OCI-LY7 (cell line): Measurements from ENCODE around the gene UNC13B. TPM values are rescaled to one million over a fixed set of nuclear protein-coding genes. Genes with fewer than 3 reads are reported as not detected.

Experiments used
- BruUV-seq: library from RNA; stranded (reverse); fragments of 400-500 nt; replicated peaks from 2 replicates; lab custom pipeline; 2021; lab: Mats Ljungman, UMichigan
- CTCF ChIA-PET: fragments of 300-600 bp; sonication (Branson Sonifier 250); formaldehyde crosslinking; loops from one replicate; lab custom pipeline; 2022; ENCODE audit warnings: antibody characterized with exemption; ENCODE audit not compliant: unreplicated experiment; lab: Charles Lee
- POLR2A ChIA-PET: fragments of 300-600 bp; sonication (Branson Sonifier 250); formaldehyde crosslinking; loops from one replicate; lab custom pipeline; 2022; ENCODE audit warnings: antibody characterized with exemption; lab: Charles Lee
- DNase-seq: peaks from one replicate; pipeline ENCODE4 v3.0.0-alpha.2; 2015; ENCODE audit warnings: low spot score
- H2AFZ ChIP-seq: fragments of 200-600 bp; sonication (generic), shearing (Covaris generic); 2 replicates; pipeline ENCODE4 v1.6.1; 2014; ENCODE audit warnings: mild to moderate bottlenecking, antibody characterized with exemption, low read length, moderate library complexity
- H3K27ac ChIP-seq: fragments of 200-600 bp; sonication (generic); 2 replicates; pipeline ENCODE4 v1.5.1; 2014; ENCODE audit warnings: mixed run types, low read depth, mild to moderate bottlenecking, moderate library complexity, low read length, inconsistent platforms; ENCODE audit not compliant: poor library complexity, severe bottlenecking
- H3K36me3 ChIP-seq: fragments of 200-600 bp; sonication (generic); 2 replicates; pipeline ENCODE4 v1.6.1; 2014; ENCODE audit warnings: mild to moderate bottlenecking, antibody characterized with exemption, low read length, moderate library complexity, mixed read lengths; ENCODE audit not compliant: insufficient read depth
- H3K4me1 ChIP-seq: fragments of 200-600 bp; sonication (generic); 2 replicates; pipeline ENCODE4 v1.5.1; 2014; ENCODE audit warnings: mild to moderate bottlenecking, low read length; ENCODE audit not compliant: insufficient read depth, poor library complexity, severe bottlenecking
- H3K4me2 ChIP-seq: fragments of 200-600 bp; sonication (generic); 2 replicates; pipeline ENCODE4 v1.6.1; 2014; ENCODE audit warnings: mild to moderate bottlenecking, low read length
- H3K4me3 ChIP-seq: fragments of 200-600 bp; sonication (generic); 2 replicates; pipeline ENCODE4 v1.5.1; 2014; ENCODE audit warnings: mild to moderate bottlenecking, low read depth, low read length; ENCODE audit not compliant: poor library complexity, severe bottlenecking
- H3K79me2 ChIP-seq: fragments of 200-600 bp; sonication (generic); 2 replicates; pipeline ENCODE4 v1.6.1; 2016; ENCODE audit warnings: low read depth, mild to moderate bottlenecking, low read length, moderate library complexity, mixed read lengths; ENCODE audit not compliant: insufficient read depth
- H3K9me2 ChIP-seq: fragments of 200-600 bp; sonication (generic); 2 replicates; pipeline ENCODE4 v1.6.1; 2016; ENCODE audit warnings: mild to moderate bottlenecking, low read length, mixed read lengths; ENCODE audit not compliant: insufficient read depth
- H3K9me3 ChIP-seq: fragments of 200-600 bp; sonication (generic); 2 replicates; pipeline ENCODE4 v1.6.1; 2014; ENCODE audit warnings: mild to moderate bottlenecking, mixed run types, low read length, mixed read lengths
- H4K20me1 ChIP-seq: fragments of 200-600 bp; sonication (generic); 2 replicates; pipeline ENCODE4 v1.6.1; 2014; ENCODE audit warnings: mild to moderate bottlenecking, antibody characterized with exemption, low read length, moderate library complexity, mixed read lengths; ENCODE audit not compliant: insufficient read depth
- EZH2phosphoT487 ChIP-seq: fragments of 200-600 bp; sonication (generic); IDR thresholded peaks from 2 replicates; pipeline ENCODE4 v1.6.1; 2018; ENCODE audit warnings: low read depth, borderline replicate concordance, mild to moderate bottlenecking, mixed run types, antibody characterized with exemption, low read length, moderate library complexity, mixed read lengths
- intact Hi-C: fragments of 100-400 bp; cut with micrococcal nuclease; formaldehyde crosslinking; loops from one replicate; pipeline ENCODE4 v1.10.0; 2022; ENCODE audit not compliant: unreplicated experiment
- total RNA-seq, 2 experiments: library from RNA; depleted of rRNA in 1 of 2; stranded (reverse); fragments of >200 nt in 1 of 2; shearing (Covaris generic) in 1 of 2; gene quantifications; 2 replicates each; pipeline ENCODE4 v1.2.3, GENCODE V29; 2014 to 2022
- TF ChIP-seq, protein P1 (sequence below): fragments of 200-600 bp; sonication (generic); conservative IDR thresholded peaks from 2 replicates; pipeline ENCODE4 v1.5.1; 2014; ENCODE audit warnings: mild to moderate bottlenecking, antibody characterized with exemption, low read length, moderate library complexity, mixed read lengths

Gene UNC13B
- total RNA-seq, 2 experiments from 2014 or later: 1.7 to 5.8 TPM

DNA sequence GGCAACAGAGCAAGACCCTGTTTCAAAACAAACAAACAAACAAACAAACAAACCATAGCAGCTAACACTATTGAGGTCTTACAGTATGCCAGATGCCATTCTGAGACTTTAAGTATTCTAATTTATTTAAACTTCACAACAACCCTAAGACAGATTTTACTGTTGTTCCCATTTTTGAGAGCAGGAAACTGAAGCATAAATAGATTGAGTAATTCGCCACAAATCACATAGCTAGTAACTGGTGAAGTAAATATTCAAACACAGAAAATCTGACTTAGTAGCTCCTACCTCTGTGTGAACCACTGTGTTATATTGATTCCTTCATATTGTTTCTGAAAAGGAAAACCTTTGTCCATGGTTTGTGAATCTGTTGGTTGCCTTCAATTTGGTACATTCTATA is 98.4 kb downstream of the UNC13B start:
- ChIA-PET CTCF (no interaction called here), POLR2A (interaction anchor here (0.5 kb wide), 1 partner anchor 251 kb away, joined by 3 read pairs; no protein-coding TSS in a partner anchor)
- Histone ChIP-seq H3K9me3 (no peaks in the 10 kb centered on the region), H2AFZ (no peak overlapping the region), H3K4me3 (no peak overlapping the region), H3K4me1 (no peaks in the 10 kb centered on the region), H3K9me2 (no peaks in the 10 kb centered on the region), H3K27ac (no peak overlapping the region), H3K4me2 (no peak overlapping the region), H3K36me3 (no peaks in the 10 kb centered on the region), H4K20me1 (no peaks in the 10 kb centered on the region), H3K79me2 (no peaks in the 10 kb centered on the region)
- no peak for DNase-seq
- no peak for TF ChIP-seq EZH2phosphoT487
- TF ChIP-seq, protein P1, sequence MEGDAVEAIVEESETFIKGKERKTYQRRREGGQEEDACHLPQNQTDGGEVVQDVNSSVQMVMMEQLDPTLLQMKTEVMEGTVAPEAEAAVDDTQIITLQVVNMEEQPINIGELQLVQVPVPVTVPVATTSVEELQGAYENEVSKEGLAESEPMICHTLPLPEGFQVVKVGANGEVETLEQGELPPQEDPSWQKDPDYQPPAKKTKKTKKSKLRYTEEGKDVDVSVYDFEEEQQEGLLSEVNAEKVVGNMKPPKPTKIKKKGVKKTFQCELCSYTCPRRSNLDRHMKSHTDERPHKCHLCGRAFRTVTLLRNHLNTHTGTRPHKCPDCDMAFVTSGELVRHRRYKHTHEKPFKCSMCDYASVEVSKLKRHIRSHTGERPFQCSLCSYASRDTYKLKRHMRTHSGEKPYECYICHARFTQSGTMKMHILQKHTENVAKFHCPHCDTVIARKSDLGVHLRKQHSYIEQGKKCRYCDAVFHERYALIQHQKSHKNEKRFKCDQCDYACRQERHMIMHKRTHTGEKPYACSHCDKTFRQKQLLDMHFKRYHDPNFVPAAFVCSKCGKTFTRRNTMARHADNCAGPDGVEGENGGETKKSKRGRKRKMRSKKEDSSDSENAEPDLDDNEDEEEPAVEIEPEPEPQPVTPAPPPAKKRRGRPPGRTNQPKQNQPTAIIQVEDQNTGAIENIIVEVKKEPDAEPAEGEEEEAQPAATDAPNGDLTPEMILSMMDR: no peak
- intact Hi-C loops: loop anchor here (10.0 kb wide), 1 partner anchor 215 kb away; no protein-coding TSS in a partner anchor
- no TSS peak for BruUV-seq

DNA sequence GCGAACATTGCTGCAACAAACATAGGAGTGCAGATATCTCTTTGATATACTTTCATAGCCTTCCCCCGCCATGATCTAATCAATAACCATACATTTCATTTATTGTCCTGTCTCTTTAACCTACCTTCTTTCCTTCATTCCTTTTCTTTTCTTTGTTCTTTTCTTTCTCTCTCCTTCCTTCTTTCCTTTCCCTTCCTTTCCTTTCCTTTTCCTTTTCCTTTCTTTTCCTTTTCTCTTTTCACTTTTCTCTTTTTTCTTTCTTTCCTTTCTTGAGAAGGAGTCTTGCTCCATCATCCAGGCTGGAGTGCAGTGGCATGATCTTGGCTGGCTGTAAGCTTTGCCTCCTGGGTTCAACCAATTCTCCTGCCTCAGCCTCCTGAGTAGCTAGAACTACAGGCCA is 100.3 kb downstream of the UNC13B start:
- CTCF ChIA-PET: no interaction called here
- intact Hi-C loops: loop anchor here (10.0 kb wide), 1 partner anchor 213 kb away; no protein-coding TSS in a partner anchor

DNA sequence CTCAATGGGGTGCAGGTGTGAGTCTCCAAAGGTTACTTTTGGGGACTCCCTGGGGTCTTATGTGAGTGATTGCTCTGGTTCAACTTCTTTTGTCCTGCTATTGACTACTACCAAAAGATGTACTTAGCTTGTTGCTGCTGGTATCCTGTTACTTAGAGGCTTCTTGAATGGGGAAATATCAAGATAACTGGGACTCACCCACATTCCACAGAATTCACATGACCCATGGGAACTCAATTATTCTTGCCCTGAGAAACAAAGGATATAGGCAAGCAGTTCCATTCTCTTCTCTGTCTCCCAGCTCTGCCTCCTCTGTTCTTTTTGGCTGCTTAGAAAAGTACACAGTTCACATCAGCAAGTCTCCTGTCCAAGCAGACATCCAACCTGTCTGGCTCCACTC is 105.9 kb downstream of the UNC13B start:
- POLR2A ChIA-PET: no interaction called here
- no TSS peak for BruUV-seq
- Histone ChIP-seq H3K4me2 (no peak overlapping the region), H3K36me3 (no peaks in the 10 kb centered on the region), H3K27ac (no peak overlapping the region), H3K4me3 (no peak overlapping the region), H3K9me3 (no peaks in the 10 kb centered on the region), H3K79me2 (no peaks in the 10 kb centered on the region), H2AFZ (no peak overlapping the region), H4K20me1 (no peaks in the 10 kb centered on the region), H3K4me1 (no peaks in the 10 kb centered on the region), H3K9me2 (no peaks in the 10 kb centered on the region)
- TF ChIP-seq, protein P1: no peak
- no peak for TF ChIP-seq EZH2phosphoT487
- intact Hi-C loops: loop anchor here (10.0 kb wide), 1 partner anchor 207 kb away; no protein-coding TSS in a partner anchor
- DNase-seq: no peak
- CTCF ChIA-PET: no interaction called here

More for the DNA sequence above, 100.3 kb downstream of the UNC13B start:
- no peaks in the 10 kb centered on the region for H3K79me2 ChIP-seq
- H3K36me3 ChIP-seq: no peaks in the 10 kb centered on the region
- H3K9me3 ChIP-seq: no peaks in the 10 kb centered on the region
- no peak overlapping the region for H2AFZ ChIP-seq
- TF ChIP-seq EZH2phosphoT487: no peak
- TF ChIP-seq, protein P1: no peak
- no peak overlapping the region for H3K4me2 ChIP-seq
- no peaks in the 10 kb centered on the region for H3K9me2 ChIP-seq
- no peak overlapping the region for H3K4me3 ChIP-seq
- no peak for DNase-seq
- H3K4me1 ChIP-seq: no peaks in the 10 kb centered on the region
- POLR2A ChIA-PET: no interaction called here
- H3K27ac ChIP-seq: no peak overlapping the region
- BruUV-seq: no TSS peak
- no peaks in the 10 kb centered on the region for H4K20me1 ChIP-seq
